H9 (cell line): ENCODE results near the gene NHLH1. TPM values are rescaled to one million over a fixed set of nuclear protein-coding genes. Genes with fewer than 3 reads are reported as not detected.
A peak's percentile ranks its signal among the peaks of the same experiment; 100 is the strongest.

ENCODE experiments used
- DNase-seq: peaks from one replicate; pipeline ENCODE4 v3.0.0-alpha.2; 2017
- H2AFZ ChIP-seq: one replicate; pipeline ENCODE4 v1.6.1; 2013; ENCODE audit warnings: mild to moderate bottlenecking, low read length, control low read depth, moderate library complexity
- H2AK5ac ChIP-seq: 2 replicates; pipeline ENCODE4 v1.6.1; 2013; ENCODE audit warnings: low read length, control low read depth, mixed read lengths; ENCODE audit not compliant: insufficient read length
- H2BK120ac ChIP-seq: one replicate; pipeline ENCODE4 v1.6.1; 2013; ENCODE audit warnings: low read depth, mild to moderate bottlenecking, low read length, control low read depth, inconsistent platforms; ENCODE audit not compliant: poor library complexity, severe bottlenecking
- H2BK12ac ChIP-seq: 2 replicates; pipeline ENCODE4 v1.6.1; 2013; ENCODE audit warnings: low read length, control low read depth, mixed read lengths, low read depth; ENCODE audit not compliant: insufficient read length
- H2BK15ac ChIP-seq: 2 replicates; pipeline ENCODE4 v1.6.1; 2013; ENCODE audit warnings: low read depth, low read length, control low read depth
- H2BK20ac ChIP-seq: one replicate; pipeline ENCODE4 v1.6.1; 2013; ENCODE audit warnings: low read depth, mild to moderate bottlenecking, low read length, control low read depth, inconsistent platforms; ENCODE audit not compliant: poor library complexity, severe bottlenecking
- H2BK5ac ChIP-seq: 2 replicates; pipeline ENCODE4 v1.6.1; 2013; ENCODE audit warnings: low read length, control low read depth, mixed read lengths; ENCODE audit not compliant: insufficient read length
- H3K14ac ChIP-seq: 2 replicates; pipeline ENCODE4 v1.6.1; 2013; ENCODE audit warnings: low read length, control low read depth; ENCODE audit not compliant: insufficient read depth
- H3K18ac ChIP-seq: 2 replicates; pipeline ENCODE4 v1.6.1; 2013; ENCODE audit warnings: low read depth, mild to moderate bottlenecking, mixed read lengths, low read length, control low read depth; ENCODE audit not compliant: insufficient read length
- H3K23ac ChIP-seq: 2 replicates; pipeline ENCODE4 v1.6.1; 2013; ENCODE audit warnings: low read length, control low read depth, mixed read lengths, low read depth; ENCODE audit not compliant: insufficient read length
- H3K23me2 ChIP-seq: 2 replicates; pipeline ENCODE4 v1.6.1; 2013; ENCODE audit warnings: low read depth, mild to moderate bottlenecking, mixed read lengths, low read length, control low read depth; ENCODE audit not compliant: insufficient read length, poor library complexity, severe bottlenecking
- H3K27ac ChIP-seq: 2 replicates; pipeline ENCODE4 v1.5.1; 2013; ENCODE audit warnings: low read length, control low read depth, mixed read lengths, low read depth; ENCODE audit not compliant: insufficient read length
- H3K27me3 ChIP-seq: 2 replicates; pipeline ENCODE4 v1.6.1; 2013; ENCODE audit warnings: low read length, control low read depth, inconsistent platforms; ENCODE audit not compliant: insufficient read depth
- H3K4ac ChIP-seq: 2 replicates; pipeline ENCODE4 v1.6.1; 2013; ENCODE audit warnings: low read depth, mild to moderate bottlenecking, control low read depth, inconsistent platforms, low read length, moderate library complexity
- H3K4me1 ChIP-seq: 2 replicates; pipeline ENCODE4 v1.6.1; 2013; ENCODE audit warnings: low read length, control low read depth, inconsistent platforms; ENCODE audit not compliant: insufficient read depth
- H3K4me2 ChIP-seq: 2 replicates; pipeline ENCODE4 v1.6.1; 2013; ENCODE audit warnings: low read length, control low read depth, mixed read lengths; ENCODE audit not compliant: insufficient read length, insufficient read depth
- H3K56ac ChIP-seq: 2 replicates; pipeline ENCODE4 v1.6.1; 2013; ENCODE audit warnings: low read depth, mild to moderate bottlenecking, mixed read lengths, low read length, control low read depth; ENCODE audit not compliant: insufficient read length
- H3K79me1 ChIP-seq: 2 replicates; pipeline ENCODE4 v1.6.1; 2013; ENCODE audit warnings: low read depth, mild to moderate bottlenecking, moderate library complexity, low read length, control low read depth, inconsistent platforms; ENCODE audit not compliant: insufficient read depth, poor library complexity, severe bottlenecking
- H3K79me2 ChIP-seq: 2 replicates; pipeline ENCODE4 v1.6.1; 2013; ENCODE audit warnings: low read length, control low read depth, inconsistent platforms; ENCODE audit not compliant: insufficient read depth
- H3K9ac ChIP-seq: 2 replicates; pipeline ENCODE4 v1.6.1; 2013; ENCODE audit warnings: low read length, control low read depth, mixed read lengths; ENCODE audit not compliant: insufficient read length; ENCODE audit errors: extremely low read depth
- H3K9me3 ChIP-seq: one replicate; pipeline ENCODE4 v1.6.1; 2013; ENCODE audit warnings: low read depth, low read length, inconsistent platforms; ENCODE audit not compliant: control insufficient read depth
- H3T11ph ChIP-seq: one replicate; pipeline ENCODE4 v1.6.1; 2013; ENCODE audit warnings: mild to moderate bottlenecking, low read length, control low read depth, inconsistent platforms
- H4K20me1 ChIP-seq: one replicate; pipeline ENCODE4 v1.6.1; 2013; ENCODE audit not compliant: control insufficient read depth, insufficient read length, insufficient read depth
- H4K5ac ChIP-seq: 2 replicates; pipeline ENCODE4 v1.6.1; 2013; ENCODE audit warnings: low read depth, mild to moderate bottlenecking, mixed read lengths, low read length, control low read depth; ENCODE audit not compliant: insufficient read length
- H4K8ac ChIP-seq: replicated peaks from 2 replicates; pipeline ENCODE4 v1.6.1; 2013; ENCODE audit warnings: low read length, control low read depth, mixed read lengths, low read depth; ENCODE audit not compliant: insufficient read length
- H4K91ac ChIP-seq: 2 replicates; pipeline ENCODE4 v1.6.1; 2013; ENCODE audit warnings: low read depth, mild to moderate bottlenecking, moderate library complexity, mixed read lengths, low read length, control low read depth; ENCODE audit not compliant: insufficient read length
- H3K27ac Mint-ChIP-seq, 3 experiments: 2 replicates in 2 of 3; 3 replicates in 1 of 3; pipeline ENCODE4 v1.8.0; 2020 to 2021; ENCODE audit warnings: mixed read lengths in 3 of 3, mild to moderate bottlenecking in 1 of 3, moderate library complexity in 1 of 3
- H3K27me3 Mint-ChIP-seq: 2 replicates; pipeline ENCODE4 v1.8.0; 2021; ENCODE audit warnings: low read depth, mild to moderate bottlenecking, moderate library complexity, mixed read lengths
- H3K36me3 Mint-ChIP-seq, 3 experiments: 2 replicates in 2 of 3; 3 replicates in 1 of 3; pipeline ENCODE4 v1.8.0; 2020 to 2021; ENCODE audit warnings: low read depth in 3 of 3, mixed read lengths in 3 of 3; ENCODE audit not compliant: insufficient read depth in 1 of 3
- H3K4me1 Mint-ChIP-seq, 2 experiments: 2 replicates each; pipeline ENCODE4 v1.8.0; 2020; ENCODE audit warnings: mixed read lengths in 2 of 2
- H3K4me3 Mint-ChIP-seq, 2 experiments: 2 replicates in 1 of 2; 3 replicates in 1 of 2; pipeline ENCODE4 v1.8.0; 2020 to 2021; ENCODE audit warnings: mild to moderate bottlenecking in 2 of 2, mixed read lengths in 2 of 2, moderate library complexity in 1 of 2
- H3K9me3 Mint-ChIP-seq, 2 experiments: 2 replicates in 1 of 2; 3 replicates in 1 of 2; pipeline ENCODE4 v1.8.0; 2020; ENCODE audit warnings: mild to moderate bottlenecking in 2 of 2, mixed read lengths in 2 of 2, moderate library complexity in 1 of 2
- CTCF ChIP-seq: fragments of 200-600 bp; sonication (generic); conservative IDR thresholded peaks from 3 replicates; pipeline ENCODE4 v1.8.0; 2021; ENCODE audit warnings: antibody characterized with exemption, mild to moderate bottlenecking
- WGBS: extraction: QIAGEN DNeasy Blood & Tissue Kit; methylation state at CpG from one replicate; pipeline ENCODE4 v1.1.7; 2013; ENCODE audit warnings: missing lambda C conversion rate, low lambda C conversion rate, mixed read lengths; ENCODE audit not compliant: insufficient read length; ENCODE audit errors: extremely low coverage; 5-methylcytosine and 5-hydroxymethylcytosine counted together
- total RNA-seq: library from RNA; stranded (reverse); gene quantifications from 2 replicates; pipeline ENCODE4 v1.2.1, GENCODE V29; 2021

NHLH1 gene
- total RNA-seq, 1 experiment from 2014 or later, result 1.5 TPM

DNA sequence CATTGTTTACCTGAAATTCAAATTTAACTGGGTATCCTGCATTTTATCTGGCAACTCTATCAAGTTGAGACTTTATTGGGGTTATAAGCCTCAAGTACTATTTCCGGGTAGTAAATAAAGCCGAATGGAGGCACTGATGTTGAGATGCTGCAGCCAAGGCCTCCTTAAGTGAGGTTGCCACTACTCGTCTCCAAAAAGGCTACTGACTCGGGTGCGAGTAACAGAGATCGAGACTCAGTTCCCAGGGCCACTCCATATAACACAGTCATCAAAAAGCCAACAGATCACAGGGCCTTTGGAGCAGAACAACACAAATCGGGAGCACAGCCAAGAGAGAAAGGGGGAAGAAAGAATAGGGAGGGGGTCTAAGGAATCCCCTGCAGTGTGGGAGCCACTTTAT, 24.3 kb upstream of the NHLH1 start:
- H4K20me1 ChIP-seq, result no peaks in the 10 kb centered on the region
- H3K27ac ChIP-seq, result no peak overlapping the region
- no peak overlapping the region for H3K14ac ChIP-seq
- peaks cover 7% of the 10 kb centered on the region for H3K23me2 ChIP-seq
- no peak overlapping the region for H2AFZ ChIP-seq
- H2BK20ac ChIP-seq, result no peak overlapping the region
- no CpG with 5 or more reads among the region's 7 CpGs for WGBS
- no peak overlapping the region for H2AK5ac ChIP-seq
- no peak overlapping the region for H4K5ac ChIP-seq
- H2BK120ac ChIP-seq, result no peak overlapping the region
- H3K4ac ChIP-seq, result no peak overlapping the region
- H3K9me3 ChIP-seq, result no peaks in the 10 kb centered on the region
- peaks cover 25 to 26% of the 10 kb centered on the region in 2 experiments for H3K4me1 Mint-ChIP-seq
- H2BK5ac ChIP-seq, result no peak overlapping the region
- H3K23ac ChIP-seq, result no peak overlapping the region
- H3K56ac ChIP-seq, result no peak overlapping the region
- no peak overlapping the region for H4K91ac ChIP-seq
- H4K8ac ChIP-seq, result no peak overlapping the region
- H3T11ph ChIP-seq, result no peak overlapping the region
- H2BK15ac ChIP-seq, result no peak overlapping the region
- peaks cover 12% of the 10 kb centered on the region; the same call in 1 of the 2 replicates for H3K79me2 ChIP-seq
- no peak overlapping the region for H2BK12ac ChIP-seq
- peaks cover 10 to 46% (median 46%) of the 10 kb centered on the region in 3 experiments; a peak in 6 of 7 replicates for H3K36me3 Mint-ChIP-seq
- H3K9ac ChIP-seq, result peak overlapping the region; percentile 78
- no peaks in the 10 kb centered on the region for H3K27me3 ChIP-seq
- H3K18ac ChIP-seq, result no peak overlapping the region
- peak overlapping the region; percentile 98 to 99 (median 98) for H3K27ac Mint-ChIP-seq
- H3K4me1 ChIP-seq, result no peaks in the 10 kb centered on the region
- H3K9me3 Mint-ChIP-seq, result peaks cover 0 to 3% of the 10 kb centered on the region in 2 experiments; a peak in 1 of 5 replicates
- DNase-seq, result no peak
- peak overlapping the region; percentile 99 to 100 for H3K4me3 Mint-ChIP-seq
- peaks cover 2% of the 10 kb centered on the region; the same call in 1 of the 2 replicates for H3K27me3 Mint-ChIP-seq
- TF ChIP-seq CTCF, result no peak
- H3K79me1 ChIP-seq, result peaks cover 9% of the 10 kb centered on the region
- H3K4me2 ChIP-seq, result peak overlapping the region; percentile 95
